Vagina (tissue), 2 donors: ENCODE data around the gene PALM.

ENCODE experiments used
- POLR2A ChIP-seq, 2 donors: fragments of 450-650 bp; IDR thresholded peaks; one replicate each; pipeline ENCODE4 v1.6.1; 2017; ENCODE audit warnings: antibody characterized with exemption in 2 of 2, mild to moderate bottlenecking in 2 of 2, moderate library complexity in 2 of 2
- TF ChIP-seq, protein P1 (sequence below), 3 experiments: fragments of 450-650 bp in 2 of 3; fragments of 200-600 bp in 1 of 3; sonication (generic) in 1 of 3; IDR thresholded peaks; one replicate each; pipeline ENCODE4 v1.5.1; 2017 to 2019; ENCODE audit warnings: antibody characterized with exemption in 3 of 3, mild to moderate bottlenecking in 2 of 3, moderate library complexity in 2 of 3

DNA sequence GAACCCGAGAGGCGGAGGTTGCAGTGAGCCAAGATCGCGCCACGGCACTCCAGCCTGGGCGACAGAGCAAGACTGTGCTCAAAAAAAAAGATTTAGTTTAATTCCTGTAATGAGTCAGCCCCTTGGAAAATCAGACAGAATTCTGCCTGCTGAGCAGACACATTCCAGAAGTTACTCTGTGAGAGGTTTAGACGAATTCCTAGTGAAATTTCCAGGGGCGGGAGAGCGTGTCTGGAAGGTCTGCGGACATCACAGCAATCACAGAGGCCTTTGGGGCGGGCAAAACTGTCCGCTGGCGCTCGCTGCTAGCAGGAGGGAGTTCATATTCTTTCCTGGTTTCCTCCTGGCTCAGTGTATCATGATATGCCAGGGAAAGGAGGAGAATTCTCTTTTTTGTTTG, 59.7 kb downstream of the PALM start:
- TF ChIP-seq, protein P1, sequence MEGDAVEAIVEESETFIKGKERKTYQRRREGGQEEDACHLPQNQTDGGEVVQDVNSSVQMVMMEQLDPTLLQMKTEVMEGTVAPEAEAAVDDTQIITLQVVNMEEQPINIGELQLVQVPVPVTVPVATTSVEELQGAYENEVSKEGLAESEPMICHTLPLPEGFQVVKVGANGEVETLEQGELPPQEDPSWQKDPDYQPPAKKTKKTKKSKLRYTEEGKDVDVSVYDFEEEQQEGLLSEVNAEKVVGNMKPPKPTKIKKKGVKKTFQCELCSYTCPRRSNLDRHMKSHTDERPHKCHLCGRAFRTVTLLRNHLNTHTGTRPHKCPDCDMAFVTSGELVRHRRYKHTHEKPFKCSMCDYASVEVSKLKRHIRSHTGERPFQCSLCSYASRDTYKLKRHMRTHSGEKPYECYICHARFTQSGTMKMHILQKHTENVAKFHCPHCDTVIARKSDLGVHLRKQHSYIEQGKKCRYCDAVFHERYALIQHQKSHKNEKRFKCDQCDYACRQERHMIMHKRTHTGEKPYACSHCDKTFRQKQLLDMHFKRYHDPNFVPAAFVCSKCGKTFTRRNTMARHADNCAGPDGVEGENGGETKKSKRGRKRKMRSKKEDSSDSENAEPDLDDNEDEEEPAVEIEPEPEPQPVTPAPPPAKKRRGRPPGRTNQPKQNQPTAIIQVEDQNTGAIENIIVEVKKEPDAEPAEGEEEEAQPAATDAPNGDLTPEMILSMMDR (IDR thresholded peaks at IDR 0.05) = no peak
- no peak for TF ChIP-seq POLR2A (IDR thresholded peaks at IDR 0.05)
